ENCODE measurements around the gene IKZF1.

GRCh38 chr7:50370884-50371283 is 66.4 kb downstream of the IKZF1 start:
- TF ChIP-seq CTCF (IDR thresholded peaks at IDR 0.05; ENCODE audit: insufficient read depth, low read length) (no peak), POLR2AphosphoS5 (IDR thresholded peaks at IDR 0.05; ENCODE audit: low read depth) (no peak), GABPA (IDR thresholded peaks at IDR 0.05; ENCODE audit: low read depth) (no peak), REST (IDR thresholded peaks at IDR 0.05; ENCODE audit: insufficient replicate concordance, low read depth) (no peak)
